OCI-LY7 (cell line): ENCODE results near the gene KIF7.

Experiments used
- CTCF ChIP-seq: fragments of 200-600 bp; sonication (generic); conservative IDR thresholded peaks from 2 replicates; pipeline ENCODE4 v1.5.1; 2014; ENCODE audit warnings: mild to moderate bottlenecking, antibody characterized with exemption, low read length, moderate library complexity, mixed read lengths
- EZH2phosphoT487 ChIP-seq: fragments of 200-600 bp; sonication (generic); IDR thresholded peaks from 2 replicates; pipeline ENCODE4 v1.6.1; 2018; ENCODE audit warnings: low read depth, borderline replicate concordance, mild to moderate bottlenecking, mixed run types, antibody characterized with exemption, low read length, moderate library complexity, mixed read lengths

GRCh38 chr15:89614164-89614563 lies 41.1 kb downstream of the KIF7 start:
- TF ChIP-seq CTCF (no peak), EZH2phosphoT487 (no peak)
